H9 (cell line): ENCODE measurements around the gene DAB2IP. TPM values are rescaled to one million over a fixed set of nuclear protein-coding genes. Genes with fewer than 3 reads are reported as not detected.

Source experiments
- DNase-seq: peaks from one replicate; pipeline ENCODE4 v3.0.0-alpha.2; 2017
- H2AFZ ChIP-seq: one replicate; pipeline ENCODE4 v1.6.1; 2013; ENCODE audit warnings: mild to moderate bottlenecking, low read length, control low read depth, moderate library complexity
- H2AK5ac ChIP-seq: 2 replicates; pipeline ENCODE4 v1.6.1; 2013; ENCODE audit warnings: low read length, control low read depth, mixed read lengths; ENCODE audit not compliant: insufficient read length
- H2BK120ac ChIP-seq: one replicate; pipeline ENCODE4 v1.6.1; 2013; ENCODE audit warnings: low read depth, mild to moderate bottlenecking, low read length, control low read depth, inconsistent platforms; ENCODE audit not compliant: poor library complexity, severe bottlenecking
- H2BK12ac ChIP-seq: 2 replicates; pipeline ENCODE4 v1.6.1; 2013; ENCODE audit warnings: low read length, control low read depth, mixed read lengths, low read depth; ENCODE audit not compliant: insufficient read length
- H2BK15ac ChIP-seq: 2 replicates; pipeline ENCODE4 v1.6.1; 2013; ENCODE audit warnings: low read depth, low read length, control low read depth
- H2BK20ac ChIP-seq: one replicate; pipeline ENCODE4 v1.6.1; 2013; ENCODE audit warnings: low read depth, mild to moderate bottlenecking, low read length, control low read depth, inconsistent platforms; ENCODE audit not compliant: poor library complexity, severe bottlenecking
- H2BK5ac ChIP-seq: 2 replicates; pipeline ENCODE4 v1.6.1; 2013; ENCODE audit warnings: low read length, control low read depth, mixed read lengths; ENCODE audit not compliant: insufficient read length
- H3K14ac ChIP-seq: 2 replicates; pipeline ENCODE4 v1.6.1; 2013; ENCODE audit warnings: low read length, control low read depth; ENCODE audit not compliant: insufficient read depth
- H3K18ac ChIP-seq: 2 replicates; pipeline ENCODE4 v1.6.1; 2013; ENCODE audit warnings: low read depth, mild to moderate bottlenecking, mixed read lengths, low read length, control low read depth; ENCODE audit not compliant: insufficient read length
- H3K23ac ChIP-seq: 2 replicates; pipeline ENCODE4 v1.6.1; 2013; ENCODE audit warnings: low read length, control low read depth, mixed read lengths, low read depth; ENCODE audit not compliant: insufficient read length
- H3K23me2 ChIP-seq: 2 replicates; pipeline ENCODE4 v1.6.1; 2013; ENCODE audit warnings: low read depth, mild to moderate bottlenecking, mixed read lengths, low read length, control low read depth; ENCODE audit not compliant: insufficient read length, poor library complexity, severe bottlenecking
- H3K27ac ChIP-seq: 2 replicates; pipeline ENCODE4 v1.5.1; 2013; ENCODE audit warnings: low read length, control low read depth, mixed read lengths, low read depth; ENCODE audit not compliant: insufficient read length
- H3K27me3 ChIP-seq: 2 replicates; pipeline ENCODE4 v1.6.1; 2013; ENCODE audit warnings: low read length, control low read depth, inconsistent platforms; ENCODE audit not compliant: insufficient read depth
- H3K4ac ChIP-seq: 2 replicates; pipeline ENCODE4 v1.6.1; 2013; ENCODE audit warnings: low read depth, mild to moderate bottlenecking, control low read depth, inconsistent platforms, low read length, moderate library complexity
- H3K4me1 ChIP-seq: 2 replicates; pipeline ENCODE4 v1.6.1; 2013; ENCODE audit warnings: low read length, control low read depth, inconsistent platforms; ENCODE audit not compliant: insufficient read depth
- H3K4me2 ChIP-seq: 2 replicates; pipeline ENCODE4 v1.6.1; 2013; ENCODE audit warnings: low read length, control low read depth, mixed read lengths; ENCODE audit not compliant: insufficient read length, insufficient read depth
- H3K56ac ChIP-seq: 2 replicates; pipeline ENCODE4 v1.6.1; 2013; ENCODE audit warnings: low read depth, mild to moderate bottlenecking, mixed read lengths, low read length, control low read depth; ENCODE audit not compliant: insufficient read length
- H3K79me1 ChIP-seq: 2 replicates; pipeline ENCODE4 v1.6.1; 2013; ENCODE audit warnings: low read depth, mild to moderate bottlenecking, moderate library complexity, low read length, control low read depth, inconsistent platforms; ENCODE audit not compliant: insufficient read depth, poor library complexity, severe bottlenecking
- H3K79me2 ChIP-seq: 2 replicates; pipeline ENCODE4 v1.6.1; 2013; ENCODE audit warnings: low read length, control low read depth, inconsistent platforms; ENCODE audit not compliant: insufficient read depth
- H3K9ac ChIP-seq: 2 replicates; pipeline ENCODE4 v1.6.1; 2013; ENCODE audit warnings: low read length, control low read depth, mixed read lengths; ENCODE audit not compliant: insufficient read length; ENCODE audit errors: extremely low read depth
- H3K9me3 ChIP-seq: one replicate; pipeline ENCODE4 v1.6.1; 2013; ENCODE audit warnings: low read depth, low read length, inconsistent platforms; ENCODE audit not compliant: control insufficient read depth
- H3T11ph ChIP-seq: one replicate; pipeline ENCODE4 v1.6.1; 2013; ENCODE audit warnings: mild to moderate bottlenecking, low read length, control low read depth, inconsistent platforms
- H4K20me1 ChIP-seq: one replicate; pipeline ENCODE4 v1.6.1; 2013; ENCODE audit not compliant: control insufficient read depth, insufficient read length, insufficient read depth
- H4K5ac ChIP-seq: 2 replicates; pipeline ENCODE4 v1.6.1; 2013; ENCODE audit warnings: low read depth, mild to moderate bottlenecking, mixed read lengths, low read length, control low read depth; ENCODE audit not compliant: insufficient read length
- H4K8ac ChIP-seq: replicated peaks from 2 replicates; pipeline ENCODE4 v1.6.1; 2013; ENCODE audit warnings: low read length, control low read depth, mixed read lengths, low read depth; ENCODE audit not compliant: insufficient read length
- H4K91ac ChIP-seq: 2 replicates; pipeline ENCODE4 v1.6.1; 2013; ENCODE audit warnings: low read depth, mild to moderate bottlenecking, moderate library complexity, mixed read lengths, low read length, control low read depth; ENCODE audit not compliant: insufficient read length
- H3K27ac Mint-ChIP-seq, 3 experiments: 2 replicates in 2 of 3; 3 replicates in 1 of 3; pipeline ENCODE4 v1.8.0; 2020 to 2021; ENCODE audit warnings: mixed read lengths in 3 of 3, mild to moderate bottlenecking in 1 of 3, moderate library complexity in 1 of 3
- H3K27me3 Mint-ChIP-seq: 2 replicates; pipeline ENCODE4 v1.8.0; 2021; ENCODE audit warnings: low read depth, mild to moderate bottlenecking, moderate library complexity, mixed read lengths
- H3K36me3 Mint-ChIP-seq, 3 experiments: 2 replicates in 2 of 3; 3 replicates in 1 of 3; pipeline ENCODE4 v1.8.0; 2020 to 2021; ENCODE audit warnings: low read depth in 3 of 3, mixed read lengths in 3 of 3; ENCODE audit not compliant: insufficient read depth in 1 of 3
- H3K4me1 Mint-ChIP-seq, 2 experiments: 2 replicates each; pipeline ENCODE4 v1.8.0; 2020; ENCODE audit warnings: mixed read lengths in 2 of 2
- H3K4me3 Mint-ChIP-seq, 2 experiments: 2 replicates in 1 of 2; 3 replicates in 1 of 2; pipeline ENCODE4 v1.8.0; 2020 to 2021; ENCODE audit warnings: mild to moderate bottlenecking in 2 of 2, mixed read lengths in 2 of 2, moderate library complexity in 1 of 2
- H3K9me3 Mint-ChIP-seq, 2 experiments: 2 replicates in 1 of 2; 3 replicates in 1 of 2; pipeline ENCODE4 v1.8.0; 2020; ENCODE audit warnings: mild to moderate bottlenecking in 2 of 2, mixed read lengths in 2 of 2, moderate library complexity in 1 of 2
- WGBS: extraction: QIAGEN DNeasy Blood & Tissue Kit; methylation state at CpG from one replicate; pipeline ENCODE4 v1.1.7; 2013; ENCODE audit warnings: missing lambda C conversion rate, low lambda C conversion rate, mixed read lengths; ENCODE audit not compliant: insufficient read length; ENCODE audit errors: extremely low coverage; 5-methylcytosine and 5-hydroxymethylcytosine counted together
- total RNA-seq: library from RNA; stranded (reverse); gene quantifications from 2 replicates; pipeline ENCODE4 v1.2.1, GENCODE V29; 2021
- TF ChIP-seq, protein P1 (sequence below): fragments of 200-600 bp; sonication (generic); conservative IDR thresholded peaks from 3 replicates; pipeline ENCODE4 v1.8.0; 2021; ENCODE audit warnings: antibody characterized with exemption, mild to moderate bottlenecking

The DAB2IP gene
- total RNA-seq, 1 experiment from 2014 or later, result 22.6 TPM

DNA sequence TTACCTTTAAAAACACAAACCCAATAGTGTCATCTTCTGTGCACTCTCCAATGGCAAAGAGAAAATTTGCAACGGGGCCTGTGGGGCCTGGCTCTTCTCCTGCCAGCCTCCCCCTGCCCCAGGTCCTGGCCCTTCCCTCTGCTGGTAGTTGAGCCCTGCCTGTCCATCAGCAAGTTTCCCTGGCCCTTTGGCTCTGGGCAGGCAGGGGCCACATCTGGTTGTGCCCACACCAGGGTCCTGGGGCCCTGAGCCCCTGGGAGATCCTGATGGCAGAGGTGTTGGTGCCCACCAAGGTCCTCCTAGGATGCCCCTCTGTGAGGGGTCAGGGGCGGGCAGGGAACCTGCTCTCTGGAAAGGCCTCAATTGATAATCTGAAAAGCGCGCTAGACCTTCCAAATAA lies 157.3 kb downstream of the DAB2IP start:
- Histone ChIP-seq H3K4ac (no peak overlapping the region), H3K14ac (no peak overlapping the region), H3K79me1 (no peaks in the 10 kb centered on the region), H2BK120ac (no peak overlapping the region), H4K8ac (no peak overlapping the region), H3K23ac (no peak overlapping the region), H2AK5ac (no peak overlapping the region), H2AFZ (no peak overlapping the region), H3K27me3 (no peaks in the 10 kb centered on the region), H3K18ac (no peak overlapping the region), H3T11ph (no peak overlapping the region), H3K9ac (no peak overlapping the region), H3K23me2 (no peaks in the 10 kb centered on the region), H4K5ac (no peak overlapping the region), H2BK12ac (no peak overlapping the region), H3K9me3 (no peaks in the 10 kb centered on the region), H2BK5ac (no peak overlapping the region), H3K56ac (no peak overlapping the region), H3K27ac (no peak overlapping the region), H2BK20ac (no peak overlapping the region), H4K91ac (no peak overlapping the region), H2BK15ac (no peak overlapping the region), H4K20me1 (no peaks in the 10 kb centered on the region), H3K4me2 (no peak overlapping the region), H3K79me2 (no peaks in the 10 kb centered on the region), H3K4me1 (no peaks in the 10 kb centered on the region)
- peaks cover 10 to 11% of the 10 kb centered on the region in 2 experiments for H3K9me3 Mint-ChIP-seq
- no CpG with 5 or more reads among the region's 4 CpGs for WGBS
- no peak overlapping the region for H3K4me3 Mint-ChIP-seq
- H3K4me1 Mint-ChIP-seq, result peaks cover 18 to 19% of the 10 kb centered on the region in 2 experiments
- no peaks in the 10 kb centered on the region; the same call in 1 of the 2 replicates for H3K27me3 Mint-ChIP-seq
- no peak overlapping the region for H3K27ac Mint-ChIP-seq
- TF ChIP-seq, protein P1, sequence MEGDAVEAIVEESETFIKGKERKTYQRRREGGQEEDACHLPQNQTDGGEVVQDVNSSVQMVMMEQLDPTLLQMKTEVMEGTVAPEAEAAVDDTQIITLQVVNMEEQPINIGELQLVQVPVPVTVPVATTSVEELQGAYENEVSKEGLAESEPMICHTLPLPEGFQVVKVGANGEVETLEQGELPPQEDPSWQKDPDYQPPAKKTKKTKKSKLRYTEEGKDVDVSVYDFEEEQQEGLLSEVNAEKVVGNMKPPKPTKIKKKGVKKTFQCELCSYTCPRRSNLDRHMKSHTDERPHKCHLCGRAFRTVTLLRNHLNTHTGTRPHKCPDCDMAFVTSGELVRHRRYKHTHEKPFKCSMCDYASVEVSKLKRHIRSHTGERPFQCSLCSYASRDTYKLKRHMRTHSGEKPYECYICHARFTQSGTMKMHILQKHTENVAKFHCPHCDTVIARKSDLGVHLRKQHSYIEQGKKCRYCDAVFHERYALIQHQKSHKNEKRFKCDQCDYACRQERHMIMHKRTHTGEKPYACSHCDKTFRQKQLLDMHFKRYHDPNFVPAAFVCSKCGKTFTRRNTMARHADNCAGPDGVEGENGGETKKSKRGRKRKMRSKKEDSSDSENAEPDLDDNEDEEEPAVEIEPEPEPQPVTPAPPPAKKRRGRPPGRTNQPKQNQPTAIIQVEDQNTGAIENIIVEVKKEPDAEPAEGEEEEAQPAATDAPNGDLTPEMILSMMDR, result no peak
- no peak for DNase-seq
- H3K36me3 Mint-ChIP-seq, result peaks cover 0 to 11% (median 7%) of the 10 kb centered on the region in 3 experiments; a peak in 3 of 7 replicates
